HCT116 (cell line): Measurements from ENCODE around the gene PRKG1. TPM values are rescaled to one million over a fixed set of nuclear protein-coding genes. Genes with fewer than 3 reads are reported as not detected.

Experiments
- ATAC-seq: fragments of 200-7000 bp; cut with Tn5 transposase; 2 replicates; pipeline ENCODE4 v1.9.1; 2020; ENCODE audit warnings: mild to moderate bottlenecking, moderate library complexity
- BruUV-seq: library from RNA; stranded (reverse); fragments of 400-500 nt; replicated peaks from 2 replicates; lab custom pipeline; 2021; lab: Mats Ljungman, UMichigan
- CTCF ChIA-PET: fragments of 300-600 bp; sonication (Branson Sonifier 250); formaldehyde crosslinking; loops from one replicate; lab custom pipeline; 2021; ENCODE audit warnings: antibody characterized with exemption; lab: Charles Lee
- POLR2A ChIA-PET: fragments of 300-600, 350-600 bp; sonication (Branson Sonifier 250); formaldehyde crosslinking; loops from one replicate; lab custom pipeline; 2021; ENCODE audit warnings: antibody characterized with exemption; lab: Charles Lee
- RAD21 ChIA-PET, 2 experiments: fragments of 300-600 bp; sonication (Branson Sonifier 250); formaldehyde crosslinking; loops; one replicate each; lab custom pipeline; 2023; ENCODE audit warnings: low total read pairs in 2 of 2; ENCODE audit not compliant: uncharacterized antibody in 2 of 2, unreplicated experiment in 2 of 2, low non-redundant PET in 1 of 2; lab: Charles Lee
- DNase-seq: peaks from one replicate; pipeline ENCODE4 v3.0.0-alpha.2; 2010; ENCODE audit warnings: low read depth, low spot score
- H2AFZ ChIP-seq: fragments of 200-600 bp; shearing (Covaris generic), sonication (generic); 2 replicates; pipeline ENCODE4 v1.6.1; 2017; ENCODE audit warnings: low read depth, mixed run types, mixed read lengths, antibody characterized with exemption, low read length; ENCODE audit not compliant: poor library complexity, severe bottlenecking
- H3K27ac ChIP-seq: 2 replicates; pipeline ENCODE4 v1.5.1; 2012; ENCODE audit warnings: low read depth, low read length
- H3K27me3 ChIP-seq: fragments of 200-600 bp; sonication (generic); 2 replicates; pipeline ENCODE4 v1.6.1; 2016; ENCODE audit warnings: mixed run types, low read length, mixed read lengths; ENCODE audit not compliant: insufficient read depth
- H3K36me3 ChIP-seq, 2 experiments: fragments of 200-500 bp in 1 of 2; fragments of 200-600 bp in 1 of 2; sonication (Bioruptor generic) in 1 of 2; sonication (generic) in 1 of 2; 2 replicates each; pipeline versions ENCODE4 v1.5.1 to v1.6.1; 2014 to 2016; ENCODE audit warnings: low read length in 2 of 2, inconsistent platforms in 1 of 2, mixed read lengths in 1 of 2, mixed run types in 1 of 2; ENCODE audit not compliant: insufficient read depth in 2 of 2, control insufficient read depth in 1 of 2
- H3K4me1 ChIP-seq, 2 experiments: fragments of 200-600 bp in 1 of 2; sonication (generic) in 1 of 2; 2 replicates each; pipeline versions ENCODE4 v1.5.1 to v1.6.1; 2012 to 2017; ENCODE audit warnings: low read length in 2 of 2, inconsistent platforms in 1 of 2, mild to moderate bottlenecking in 1 of 2, mixed read lengths in 1 of 2, mixed run types in 1 of 2, moderate library complexity in 1 of 2; ENCODE audit not compliant: insufficient read depth in 2 of 2, control insufficient read depth in 1 of 2
- H3K4me2 ChIP-seq: fragments of 200-600 bp; sonication (generic); 2 replicates; pipeline ENCODE4 v1.6.1; 2017; ENCODE audit warnings: mixed run types, low read length, mixed read lengths
- H3K4me3 ChIP-seq, 2 experiments: fragments of 200-600 bp in 1 of 2; sonication (generic) in 1 of 2; replicated peaks in 1 of 2; 2 replicates each; pipeline ENCODE4 v1.5.1; 2011 to 2016; ENCODE audit warnings: low read length in 2 of 2, control low read depth in 1 of 2, low read depth in 1 of 2, mild to moderate bottlenecking in 1 of 2, mixed read lengths in 1 of 2, mixed run types in 1 of 2
- H3K79me2 ChIP-seq: fragments of 200-600 bp; sonication (generic); 2 replicates; pipeline ENCODE4 v1.6.1; 2017; ENCODE audit warnings: mild to moderate bottlenecking, mixed run types, low read length, moderate library complexity, mixed read lengths; ENCODE audit not compliant: insufficient read depth
- H3K9ac ChIP-seq: fragments of 200-600 bp; sonication (generic); 2 replicates; pipeline ENCODE4 v1.6.1; 2016; ENCODE audit warnings: low read length, mixed read lengths
- H3K9me2 ChIP-seq: fragments of 200-600 bp; sonication (generic), shearing (Covaris generic); 2 replicates; pipeline ENCODE4 v1.6.1; 2017; ENCODE audit warnings: mixed run types, mild to moderate bottlenecking, moderate library complexity; ENCODE audit not compliant: insufficient read depth
- H3K9me3 ChIP-seq, 2 experiments: fragments of 200-500 bp in 1 of 2; fragments of 200-600 bp in 1 of 2; sonication (Bioruptor generic) in 1 of 2; sonication (generic) in 1 of 2; 2 replicates each; pipeline ENCODE4 v1.6.1; 2014 to 2017; ENCODE audit warnings: low read length in 2 of 2, mixed read lengths in 2 of 2, inconsistent platforms in 1 of 2, low read depth in 1 of 2, mild to moderate bottlenecking in 1 of 2, mixed run types in 1 of 2, moderate library complexity in 1 of 2; ENCODE audit not compliant: control insufficient read depth in 1 of 2, insufficient read depth in 1 of 2
- H4K20me1 ChIP-seq: fragments of 200-600 bp; sonication (generic), shearing (Covaris generic); 2 replicates; pipeline ENCODE4 v1.6.1; 2017; ENCODE audit warnings: mixed run types, mild to moderate bottlenecking, moderate library complexity; ENCODE audit not compliant: insufficient read depth
- CEBPB ChIP-seq: IDR thresholded peaks from 2 replicates; pipeline ENCODE4 v1.6.1; 2012; ENCODE audit warnings: low read depth
- EGR1 ChIP-seq: IDR thresholded peaks from 2 replicates; pipeline ENCODE4 v1.6.1; 2012; ENCODE audit warnings: low read depth
- ELF1 ChIP-seq: IDR thresholded peaks from 2 replicates; pipeline ENCODE4 v1.6.1; 2012; ENCODE audit warnings: low read depth, borderline replicate concordance
- FOSL1 ChIP-seq: IDR thresholded peaks from 2 replicates; pipeline ENCODE4 v1.6.1; 2012; ENCODE audit warnings: low read depth
- POLR2AphosphoS5 ChIP-seq: IDR thresholded peaks from 2 replicates; pipeline ENCODE4 v1.6.1; 2011; ENCODE audit warnings: mild to moderate bottlenecking, low read depth, low read length, moderate library complexity
- REST ChIP-seq: IDR thresholded peaks from 2 replicates; pipeline ENCODE4 v1.6.1; 2012; ENCODE audit warnings: low read depth
- SP1 ChIP-seq: IDR thresholded peaks from 2 replicates; pipeline ENCODE4 v1.6.1; 2012; ENCODE audit warnings: low read depth
- SRF ChIP-seq: IDR thresholded peaks from 2 replicates; pipeline ENCODE4 v1.6.1; 2012; ENCODE audit warnings: low read depth
- TCF7L2 ChIP-seq: IDR thresholded peaks from 2 replicates; pipeline ENCODE4 v1.7.0; 2011; ENCODE audit warnings: borderline replicate concordance, inconsistent platforms; ENCODE audit not compliant: insufficient read depth, insufficient read length; ENCODE audit errors: extremely low read depth
- ZBTB33 ChIP-seq: IDR thresholded peaks from 2 replicates; pipeline ENCODE4 v1.6.1; 2011; ENCODE audit warnings: mild to moderate bottlenecking, low read length, moderate library complexity; ENCODE audit not compliant: insufficient replicate concordance; ENCODE audit errors: extremely low read depth
- intact Hi-C: fragments of 100-400 bp; cut with micrococcal nuclease; formaldehyde crosslinking; loops from 2 replicates; pipeline ENCODE4 v1.10.0; 2022
- total RNA-seq: library from RNA; stranded (reverse); gene quantifications from one replicate; pipeline ENCODE4 v1.2.1, GENCODE V29; 2021; ENCODE audit not compliant: unreplicated experiment
- TF ChIP-seq, protein P1 (sequence below): IDR thresholded peaks from 2 replicates; pipeline ENCODE4 v1.6.1; 2012
- TF ChIP-seq, protein P2 (sequence below): IDR thresholded peaks from 2 replicates; pipeline ENCODE4 v1.6.1; 2012

Gene PRKG1
- total RNA-seq, 1 experiment from 2014 or later: 1.4 TPM

GRCh38 chr10:52335665-52336064 is 1261.4 kb downstream of the PRKG1 start:
- ChIA-PET POLR2A (interaction anchor here (0.9 to 2.6 kb wide), 2 partner anchors 17 to 22 kb away, joined by 4 to 7 read pairs; partner anchors contain the start of gene DKK1), RAD21 (no interaction called here), CTCF (no interaction called here)
- no peaks in the 10 kb centered on the region for H3K9me3 ChIP-seq
- no peak overlapping the region for H3K9ac ChIP-seq
- H3K27me3 ChIP-seq: no peaks in the 10 kb centered on the region
- H3K4me2 ChIP-seq: peak overlapping the region; percentile 50
- no peaks in the 10 kb centered on the region for H3K79me2 ChIP-seq
- no TSS peak for BruUV-seq
- no peak for DNase-seq
- no peaks in the 10 kb centered on the region for H3K36me3 ChIP-seq
- H3K27ac ChIP-seq: peak overlapping the region; percentile 56; the same call in 1 of the 2 replicates
- H4K20me1 ChIP-seq: no peaks in the 10 kb centered on the region
- intact Hi-C loops: loop anchor here (10.0 kb wide), 1 partner anchor 59 kb away; no protein-coding TSS in a partner anchor
- no peaks in the 10 kb centered on the region for H3K9me2 ChIP-seq
- H3K4me3 ChIP-seq: no peak overlapping the region
- ATAC-seq: no peak
- H3K4me1 ChIP-seq: peaks cover 22 to 27% of the 10 kb centered on the region in 2 experiments
- peak overlapping the region; percentile 68 for H2AFZ ChIP-seq
- TF ChIP-seq FOSL1 (peak; percentile 30; the same call in 1 of the 2 replicates), SRF (no peak)
- TF ChIP-seq, protein P1, sequence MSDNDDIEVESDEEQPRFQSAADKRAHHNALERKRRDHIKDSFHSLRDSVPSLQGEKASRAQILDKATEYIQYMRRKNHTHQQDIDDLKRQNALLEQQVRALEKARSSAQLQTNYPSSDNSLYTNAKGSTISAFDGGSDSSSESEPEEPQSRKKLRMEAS: no peak

DNA sequence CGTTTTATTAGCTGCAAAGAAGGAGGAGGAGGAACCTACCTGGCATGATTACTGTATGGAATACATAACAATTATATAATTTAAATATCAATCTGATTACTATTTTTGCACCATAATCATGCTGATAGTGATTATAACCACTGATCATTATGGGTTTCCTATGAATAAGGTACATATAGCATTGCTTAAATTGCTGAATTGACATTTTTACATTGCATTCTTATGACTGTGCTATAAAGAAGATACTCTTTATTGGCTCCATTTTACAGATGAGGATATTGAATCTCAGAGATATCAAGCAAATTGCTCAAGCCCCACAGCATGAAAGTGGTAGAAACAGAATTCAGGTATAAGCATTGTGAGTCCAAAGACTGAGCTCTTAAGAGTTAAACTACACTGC is 1262.9 kb downstream of the PRKG1 start:
- Histone ChIP-seq H3K4me3 (no peak overlapping the region), H3K27ac (no peak overlapping the region), H2AFZ (peak overlapping the region; percentile 80), H3K79me2 (no peaks in the 10 kb centered on the region), H4K20me1 (no peaks in the 10 kb centered on the region), H3K4me2 (no peak overlapping the region), H3K9ac (no peak overlapping the region), H3K9me3 (no peaks in the 10 kb centered on the region), H3K4me1 (peaks cover 22 to 30% of the 10 kb centered on the region in 2 experiments), H3K27me3 (no peaks in the 10 kb centered on the region), H3K9me2 (no peaks in the 10 kb centered on the region), H3K36me3 (no peaks in the 10 kb centered on the region)
- no TSS peak for BruUV-seq
- no peak for DNase-seq
- CTCF ChIA-PET: no interaction called here
- POLR2A ChIA-PET: interaction anchor here (0.8 kb wide), 1 partner anchor 9 kb away, joined by 3 read pairs; no protein-coding TSS in a partner anchor
- RAD21 ChIA-PET: no interaction called here
- no peak for ATAC-seq
- intact Hi-C loops: loop anchor here (10.0 kb wide), 1 partner anchor 58 kb away; no protein-coding TSS in a partner anchor
- TF ChIP-seq EGR1 (no peak), SP1 (no peak), TCF7L2 (no peak), CEBPB (no peak), REST (no peak), ELF1 (no peak), ZBTB33 (no peak), POLR2AphosphoS5 (no peak)
- TF ChIP-seq, protein P2, sequence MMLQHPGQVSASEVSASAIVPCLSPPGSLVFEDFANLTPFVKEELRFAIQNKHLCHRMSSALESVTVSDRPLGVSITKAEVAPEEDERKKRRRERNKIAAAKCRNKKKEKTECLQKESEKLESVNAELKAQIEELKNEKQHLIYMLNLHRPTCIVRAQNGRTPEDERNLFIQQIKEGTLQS: no peak
- TF ChIP-seq, protein P1: no peak
